K562 (cell line): Measurements from ENCODE around the gene CCDC68. TPM values are rescaled to one million over a fixed set of nuclear protein-coding genes. Genes with fewer than 3 reads are reported as not detected.

ENCODE experiments used
- ASH1L ChIP-seq: fragments of 450-650 bp; IDR thresholded peaks from 2 replicates; pipeline ENCODE4 v1.6.1; 2018; ENCODE audit warnings: borderline replicate concordance, mild to moderate bottlenecking, low read depth; ENCODE audit not compliant: partially characterized antibody
- BRD9 ChIP-seq: fragments of 450-650 bp; IDR thresholded peaks from 2 replicates; pipeline ENCODE4 v1.6.1; 2018; ENCODE audit warnings: low read depth; ENCODE audit not compliant: partially characterized antibody
- CBX5 ChIP-seq: IDR thresholded peaks from 2 replicates; pipeline ENCODE4 v1.6.1; 2014; ENCODE audit warnings: low read depth, borderline replicate concordance
- CEBPG ChIP-seq, 3 experiments: fragments of 200-800 bp in 1 of 3; sonication (Bioruptor generic) in 1 of 3; sonication (generic) in 1 of 3; formaldehyde crosslinking in 1 of 3; IDR thresholded peaks in 2 of 3; conservative IDR thresholded peaks in 1 of 3; 2 replicates each; pipeline versions ENCODE4 v1.6.1 to v1.8.0; 2016 to 2022; ENCODE audit warnings: missing compliant biosample characterization in 2 of 3, missing genetic modification characterization in 2 of 3, mild to moderate bottlenecking in 1 of 3, missing genetic modification reagents in 1 of 3
- DNMT1 ChIP-seq: fragments of 450-650 bp; IDR thresholded peaks from 2 replicates; pipeline ENCODE4 v1.6.1; 2016; ENCODE audit warnings: antibody characterized with exemption, mild to moderate bottlenecking
- ESRRA ChIP-seq: fragments of 450-650 bp; IDR thresholded peaks from 2 replicates; pipeline ENCODE4 v1.6.1; 2014; ENCODE audit warnings: low read depth, mild to moderate bottlenecking, moderate library complexity, borderline replicate concordance
- GMEB1 ChIP-seq: fragments of 250-450 bp; sonication (Bioruptor Pico); IDR thresholded peaks from 2 replicates; pipeline ENCODE4 v1.4.0; 2020; ENCODE audit warnings: mild to moderate bottlenecking
- NCOA6 ChIP-seq: fragments of 450-650 bp; IDR thresholded peaks from 2 replicates; pipeline ENCODE4 v1.6.1; 2017; ENCODE audit warnings: mild to moderate bottlenecking
- SMARCC2 ChIP-seq: fragments of 450-650 bp; IDR thresholded peaks from 2 replicates; pipeline ENCODE4 v1.6.1; 2017; ENCODE audit warnings: antibody characterized with exemption, moderate library complexity, mild to moderate bottlenecking, low read depth
- ZNF316 ChIP-seq: fragments of 450-650 bp; IDR thresholded peaks from 2 replicates; pipeline ENCODE4 v1.6.1; 2016
- polyA plus RNA-seq, 8 experiments: library from polyadenylated mRNA; depleted of rRNA in 4 of 8; stranded (reverse) in 5 of 8; unstranded in 3 of 8; fragments of >200 nt; fragmentation: Nextera tagmentation in 2 of 8; fragmentation: Illumina TruSeq in 1 of 8; extraction: Ambion mirVana in 2 of 8; extraction: Trizol in 1 of 8; gene quantifications; 2 replicates each; pipeline versions ENCODE4 v1.2.1 to v1.2.3, GENCODE V29; 2011 to 2014; ENCODE audit warnings: inconsistent platforms in 1 of 8, missing spikeins in 1 of 8
- total RNA-seq, 7 experiments: library from RNA; depleted of rRNA in 6 of 7; stranded (reverse); fragments of >200 nt in 6 of 7; fragmentation: Illumina TruSeq in 2 of 7; extraction: Trizol in 2 of 7; gene quantifications; 2 replicates each; pipeline versions ENCODE4 v1.2.1 to v1.2.3, GENCODE V29; 2011 to 2021; ENCODE audit warnings: low replicate concordance in 1 of 7
- TF ChIP-seq, protein P1 (sequence below): fragments of 450-650 bp; IDR thresholded peaks from 2 replicates; pipeline ENCODE4 v1.6.1; 2016; ENCODE audit warnings: antibody characterized with exemption
- TF ChIP-seq, protein P2 (sequence below): fragments of 200-600 bp; sonication (generic); IDR thresholded peaks from one replicate; pipeline ENCODE4 v1.6.1; 2012; ENCODE audit warnings: mild to moderate bottlenecking, low read depth, low read length, inconsistent platforms

Gene CCDC68
- total and polyA plus RNA-seq, 9 of the 15 experiments (the other 6 are each of a cell fraction or from before 2014, with no cell fraction given), result 0.28 to 4.5 (median 1.4) TPM

DNA sequence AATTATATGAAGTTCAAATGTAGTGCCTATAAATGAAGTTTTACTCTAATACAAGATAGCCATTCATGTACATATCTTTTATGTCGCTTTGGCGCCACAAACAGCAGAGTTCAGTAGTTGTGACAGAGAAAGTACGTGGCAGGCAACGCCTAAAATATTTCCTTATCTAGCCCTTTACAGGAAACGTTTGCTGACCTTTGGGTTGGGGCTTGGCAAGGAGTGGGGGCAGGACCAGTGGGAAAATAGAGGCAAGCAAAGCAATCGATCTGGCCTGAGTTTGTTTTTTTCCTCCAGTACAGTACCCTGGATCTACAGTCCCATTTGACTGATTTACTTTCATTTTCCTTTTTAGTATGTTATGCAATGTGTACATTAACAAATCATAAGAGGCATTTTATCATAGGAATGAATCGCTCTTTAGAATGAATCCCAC lies 13.1 kb downstream of the CCDC68 start (continued):
- TF ChIP-seq NCOA6 (no peak), GMEB1 (CRISPR knock-in tag) (no peak), ASH1L (no peak), ESRRA (no peak), CEBPG (CRISPR knock-in tag; IDR thresholded peaks at IDR 0.05) (no peak), CEBPG (tag; conservative IDR thresholded peaks at IDR 0.05 in 1 of 2, IDR thresholded peaks at IDR 0.05 in 1 of 2) (peak; percentile 66 to 90), DNMT1 (no peak), CBX5 (0 out of 2 replicates have a peak, but pooled peaks have one; percentile 45), BRD9 (peak; percentile 71), ZNF316 (no peak), SMARCC2 (0 out of 2 replicates have a peak, but pooled peaks have one; percentile 43)
- TF ChIP-seq, protein P1, sequence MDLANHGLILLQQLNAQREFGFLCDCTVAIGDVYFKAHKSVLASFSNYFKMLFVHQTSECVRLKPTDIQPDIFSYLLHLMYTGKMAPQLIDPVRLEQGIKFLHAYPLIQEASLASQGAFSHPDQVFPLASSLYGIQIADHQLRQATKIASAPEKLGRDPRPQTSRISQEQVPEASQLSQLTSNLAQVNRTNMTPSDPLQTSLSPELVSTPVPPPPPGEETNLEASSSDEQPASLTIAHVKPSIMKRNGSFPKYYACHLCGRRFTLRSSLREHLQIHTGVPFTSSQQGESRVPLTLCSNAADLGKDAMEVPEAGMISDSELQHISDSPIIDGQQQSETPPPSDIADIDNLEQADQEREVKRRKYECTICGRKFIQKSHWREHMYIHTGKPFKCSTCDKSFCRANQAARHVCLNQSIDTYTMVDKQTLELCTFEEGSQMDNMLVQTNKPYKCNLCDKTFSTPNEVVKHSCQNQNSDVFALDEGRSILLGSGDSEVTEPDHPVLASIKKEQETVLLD, result no peak; the same call in 1 of the 2 replicates
- TF ChIP-seq, protein P2, sequence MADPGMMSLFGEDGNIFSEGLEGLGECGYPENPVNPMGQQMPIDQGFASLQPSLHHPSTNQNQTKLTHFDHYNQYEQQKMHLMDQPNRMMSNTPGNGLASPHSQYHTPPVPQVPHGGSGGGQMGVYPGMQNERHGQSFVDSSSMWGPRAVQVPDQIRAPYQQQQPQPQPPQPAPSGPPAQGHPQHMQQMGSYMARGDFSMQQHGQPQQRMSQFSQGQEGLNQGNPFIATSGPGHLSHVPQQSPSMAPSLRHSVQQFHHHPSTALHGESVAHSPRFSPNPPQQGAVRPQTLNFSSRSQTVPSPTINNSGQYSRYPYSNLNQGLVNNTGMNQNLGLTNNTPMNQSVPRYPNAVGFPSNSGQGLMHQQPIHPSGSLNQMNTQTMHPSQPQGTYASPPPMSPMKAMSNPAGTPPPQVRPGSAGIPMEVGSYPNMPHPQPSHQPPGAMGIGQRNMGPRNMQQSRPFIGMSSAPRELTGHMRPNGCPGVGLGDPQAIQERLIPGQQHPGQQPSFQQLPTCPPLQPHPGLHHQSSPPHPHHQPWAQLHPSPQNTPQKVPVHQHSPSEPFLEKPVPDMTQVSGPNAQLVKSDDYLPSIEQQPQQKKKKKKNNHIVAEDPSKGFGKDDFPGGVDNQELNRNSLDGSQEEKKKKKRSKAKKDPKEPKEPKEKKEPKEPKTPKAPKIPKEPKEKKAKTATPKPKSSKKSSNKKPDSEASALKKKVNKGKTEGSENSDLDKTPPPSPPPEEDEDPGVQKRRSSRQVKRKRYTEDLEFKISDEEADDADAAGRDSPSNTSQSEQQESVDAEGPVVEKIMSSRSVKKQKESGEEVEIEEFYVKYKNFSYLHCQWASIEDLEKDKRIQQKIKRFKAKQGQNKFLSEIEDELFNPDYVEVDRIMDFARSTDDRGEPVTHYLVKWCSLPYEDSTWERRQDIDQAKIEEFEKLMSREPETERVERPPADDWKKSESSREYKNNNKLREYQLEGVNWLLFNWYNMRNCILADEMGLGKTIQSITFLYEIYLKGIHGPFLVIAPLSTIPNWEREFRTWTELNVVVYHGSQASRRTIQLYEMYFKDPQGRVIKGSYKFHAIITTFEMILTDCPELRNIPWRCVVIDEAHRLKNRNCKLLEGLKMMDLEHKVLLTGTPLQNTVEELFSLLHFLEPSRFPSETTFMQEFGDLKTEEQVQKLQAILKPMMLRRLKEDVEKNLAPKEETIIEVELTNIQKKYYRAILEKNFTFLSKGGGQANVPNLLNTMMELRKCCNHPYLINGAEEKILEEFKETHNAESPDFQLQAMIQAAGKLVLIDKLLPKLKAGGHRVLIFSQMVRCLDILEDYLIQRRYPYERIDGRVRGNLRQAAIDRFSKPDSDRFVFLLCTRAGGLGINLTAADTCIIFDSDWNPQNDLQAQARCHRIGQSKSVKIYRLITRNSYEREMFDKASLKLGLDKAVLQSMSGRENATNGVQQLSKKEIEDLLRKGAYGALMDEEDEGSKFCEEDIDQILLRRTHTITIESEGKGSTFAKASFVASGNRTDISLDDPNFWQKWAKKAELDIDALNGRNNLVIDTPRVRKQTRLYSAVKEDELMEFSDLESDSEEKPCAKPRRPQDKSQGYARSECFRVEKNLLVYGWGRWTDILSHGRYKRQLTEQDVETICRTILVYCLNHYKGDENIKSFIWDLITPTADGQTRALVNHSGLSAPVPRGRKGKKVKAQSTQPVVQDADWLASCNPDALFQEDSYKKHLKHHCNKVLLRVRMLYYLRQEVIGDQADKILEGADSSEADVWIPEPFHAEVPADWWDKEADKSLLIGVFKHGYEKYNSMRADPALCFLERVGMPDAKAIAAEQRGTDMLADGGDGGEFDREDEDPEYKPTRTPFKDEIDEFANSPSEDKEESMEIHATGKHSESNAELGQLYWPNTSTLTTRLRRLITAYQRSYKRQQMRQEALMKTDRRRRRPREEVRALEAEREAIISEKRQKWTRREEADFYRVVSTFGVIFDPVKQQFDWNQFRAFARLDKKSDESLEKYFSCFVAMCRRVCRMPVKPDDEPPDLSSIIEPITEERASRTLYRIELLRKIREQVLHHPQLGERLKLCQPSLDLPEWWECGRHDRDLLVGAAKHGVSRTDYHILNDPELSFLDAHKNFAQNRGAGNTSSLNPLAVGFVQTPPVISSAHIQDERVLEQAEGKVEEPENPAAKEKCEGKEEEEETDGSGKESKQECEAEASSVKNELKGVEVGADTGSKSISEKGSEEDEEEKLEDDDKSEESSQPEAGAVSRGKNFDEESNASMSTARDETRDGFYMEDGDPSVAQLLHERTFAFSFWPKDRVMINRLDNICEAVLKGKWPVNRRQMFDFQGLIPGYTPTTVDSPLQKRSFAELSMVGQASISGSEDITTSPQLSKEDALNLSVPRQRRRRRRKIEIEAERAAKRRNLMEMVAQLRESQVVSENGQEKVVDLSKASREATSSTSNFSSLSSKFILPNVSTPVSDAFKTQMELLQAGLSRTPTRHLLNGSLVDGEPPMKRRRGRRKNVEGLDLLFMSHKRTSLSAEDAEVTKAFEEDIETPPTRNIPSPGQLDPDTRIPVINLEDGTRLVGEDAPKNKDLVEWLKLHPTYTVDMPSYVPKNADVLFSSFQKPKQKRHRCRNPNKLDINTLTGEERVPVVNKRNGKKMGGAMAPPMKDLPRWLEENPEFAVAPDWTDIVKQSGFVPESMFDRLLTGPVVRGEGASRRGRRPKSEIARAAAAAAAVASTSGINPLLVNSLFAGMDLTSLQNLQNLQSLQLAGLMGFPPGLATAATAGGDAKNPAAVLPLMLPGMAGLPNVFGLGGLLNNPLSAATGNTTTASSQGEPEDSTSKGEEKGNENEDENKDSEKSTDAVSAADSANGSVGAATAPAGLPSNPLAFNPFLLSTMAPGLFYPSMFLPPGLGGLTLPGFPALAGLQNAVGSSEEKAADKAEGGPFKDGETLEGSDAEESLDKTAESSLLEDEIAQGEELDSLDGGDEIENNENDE, result no peak
